A673 (cell line): ENCODE data around the gene PRKCH. TPM values are rescaled to one million over a fixed set of nuclear protein-coding genes. Genes with fewer than 3 reads are reported as not detected.
A peak's percentile ranks its signal among the peaks of the same experiment; 100 is the strongest.

ENCODE experiments used
- BruUV-seq: library from RNA; stranded (reverse); fragments of 400-500 nt; replicated peaks from 2 replicates; lab custom pipeline; 2021; lab: Mats Ljungman, UMichigan
- CTCF ChIA-PET: fragments of 300-600 bp; sonication (Branson Sonifier 250); formaldehyde crosslinking; loops from one replicate; lab custom pipeline; 2022; ENCODE audit warnings: antibody characterized with exemption; lab: Charles Lee
- POLR2A ChIA-PET: fragments of 300-600 bp; sonication (Branson Sonifier 250); formaldehyde crosslinking; loops from one replicate; lab custom pipeline; 2022; ENCODE audit warnings: antibody characterized with exemption; ENCODE audit not compliant: low non-redundant PET; lab: Charles Lee
- DNase-seq: peaks from one replicate; pipeline ENCODE4 v3.0.0-alpha.2; 2015; ENCODE audit warnings: low spot score
- H3K27ac ChIP-seq: fragments of 200-600 bp; sonication (generic); 2 replicates; pipeline ENCODE4 v1.5.1; 2016; ENCODE audit warnings: mixed run types, low read depth, mild to moderate bottlenecking, mixed read lengths, antibody characterized with exemption, low read length; ENCODE audit not compliant: poor library complexity, severe bottlenecking
- H3K27me3 ChIP-seq: fragments of 200-600 bp; sonication (generic); replicated peaks from 2 replicates; pipeline ENCODE4 v1.6.1; 2017; ENCODE audit warnings: mixed run types, low read depth, mild to moderate bottlenecking, mixed read lengths, antibody characterized with exemption, low read length; ENCODE audit not compliant: insufficient read depth, poor library complexity
- H3K36me3 ChIP-seq: fragments of 200-600 bp; sonication (generic); 2 replicates; pipeline ENCODE4 v1.6.1; 2016; ENCODE audit warnings: mixed run types, mild to moderate bottlenecking, mixed read lengths, antibody characterized with exemption, low read length; ENCODE audit not compliant: insufficient read depth, poor library complexity, severe bottlenecking
- H3K4me1 ChIP-seq: fragments of 200-600 bp; sonication (generic); 2 replicates; pipeline ENCODE4 v1.6.1; 2017; ENCODE audit warnings: mixed run types, mild to moderate bottlenecking, mixed read lengths, antibody characterized with exemption, low read length; ENCODE audit not compliant: insufficient read depth, poor library complexity, severe bottlenecking
- H3K4me3 ChIP-seq: fragments of 200-600 bp; sonication (generic); 2 replicates; pipeline ENCODE4 v1.5.1; 2016; ENCODE audit warnings: low read depth, mixed run types, mild to moderate bottlenecking, mixed read lengths, low read length; ENCODE audit not compliant: poor library complexity, severe bottlenecking
- H3K9me3 ChIP-seq: fragments of 200-600 bp; sonication (generic); 2 replicates; pipeline ENCODE4 v1.6.1; 2016; ENCODE audit warnings: mixed run types, low read depth, mild to moderate bottlenecking, mixed read lengths, antibody characterized with exemption, low read length; ENCODE audit not compliant: poor library complexity, severe bottlenecking
- CTCF ChIP-seq: fragments of 300-800, 200-600 bp; sonication (generic); conservative IDR thresholded peaks from 2 replicates; pipeline ENCODE4 v1.5.1; 2017; ENCODE audit warnings: low read depth, mild to moderate bottlenecking, antibody characterized with exemption, low read length, moderate library complexity, mixed read lengths
- EZH2 ChIP-seq: fragments of 200-600 bp; sonication (generic); IDR thresholded peaks from 2 replicates; pipeline ENCODE4 v1.6.1; 2017; ENCODE audit warnings: borderline replicate concordance, low read depth, mild to moderate bottlenecking, mixed read lengths, antibody characterized with exemption, low read length; ENCODE audit not compliant: poor library complexity, severe bottlenecking
- intact Hi-C: fragments of 100-400 bp; cut with micrococcal nuclease; formaldehyde crosslinking; loops from one replicate; pipeline ENCODE4 v1.10.0; 2022; ENCODE audit not compliant: unreplicated experiment
- total RNA-seq: library from RNA; stranded (reverse); gene quantifications from 2 replicates; pipeline ENCODE4 v1.2.3, GENCODE V29; 2021

PRKCH gene
- total RNA-seq, 1 experiment from 2014 or later, result 1.8 TPM

- H3K4me3 ChIP-seq, result no peak overlapping the region
- H3K36me3 ChIP-seq, result no peaks in the 10 kb centered on the region
- peak; percentile 85 for TF ChIP-seq CTCF
- no peak for TF ChIP-seq EZH2
- BruUV-seq, result no TSS peak
- intact Hi-C loops, result loop anchor here (2.0 kb wide), 1 partner anchor 255 kb away; no protein-coding TSS in a partner anchor
- peak; percentile 72 for DNase-seq
- peaks cover 21% of the 10 kb centered on the region for H3K4me1 ChIP-seq
- H3K9me3 ChIP-seq, result no peaks in the 10 kb centered on the region
- H3K27me3 ChIP-seq, result no peaks in the 10 kb centered on the region
- ChIA-PET CTCF (interaction anchor here (0.5 to 1.1 kb wide), 4 partner anchors 205 to 1834 kb away, joined by 3 to 4 read pairs (median 3); partner anchors contain the start of gene HIF1A), POLR2A (no interaction called here)
- no peak overlapping the region for H3K27ac ChIP-seq
Measured at GRCh38 chr14:61475316-61475715, 153.9 kb downstream of the PRKCH start.

- DNase-seq, result no peak
- no peak overlapping the region for H3K4me3 ChIP-seq
- CTCF ChIA-PET, result interaction anchor here (0.5 to 1.1 kb wide), 4 partner anchors 21 to 1833 kb away, joined by 3 to 4 read pairs (median 3); partner anchors contain the start of gene HIF1A
- H3K36me3 ChIP-seq, result no peaks in the 10 kb centered on the region
- peaks cover 14% of the 10 kb centered on the region for H3K4me1 ChIP-seq
- H3K27ac ChIP-seq, result no peak overlapping the region
- H3K9me3 ChIP-seq, result no peaks in the 10 kb centered on the region
- TF ChIP-seq EZH2 (no peak), CTCF (no peak)
- no TSS peak for BruUV-seq
- no peaks in the 10 kb centered on the region for H3K27me3 ChIP-seq
- intact Hi-C loops, result no loop called here
- POLR2A ChIA-PET, result no interaction called here
Measured at GRCh38 chr14:61476105-61476753, 154.8 kb downstream of the PRKCH start.

- Histone ChIP-seq H3K27ac (no peak overlapping the region), H3K4me3 (no peak overlapping the region), H3K4me1 (peaks cover 8% of the 10 kb centered on the region), H3K36me3 (no peaks in the 10 kb centered on the region), H3K27me3 (no peaks in the 10 kb centered on the region), H3K9me3 (no peaks in the 10 kb centered on the region)
- no TSS peak for BruUV-seq
- DNase-seq, result no peak
- intact Hi-C loops, result no loop called here
- CTCF ChIA-PET, result interaction anchor here (0.6 kb wide), 1 partner anchor 21 kb away, joined by 3 read pairs; no protein-coding TSS in a partner anchor
- POLR2A ChIA-PET, result no interaction called here
- no peak for TF ChIP-seq CTCF
- TF ChIP-seq EZH2, result no peak
Measured at GRCh38 chr14:61476754-61477410, 155.5 kb downstream of the PRKCH start.
